Endothelial cell of umbilical vein (primary cell): Measurements from ENCODE around the gene ZNHIT2.

Source experiments
- EZH2 ChIP-seq: IDR thresholded peaks from 2 replicates; pipeline ENCODE4 v1.6.1; 2012; ENCODE audit warnings: borderline replicate concordance, low read depth, mild to moderate bottlenecking, moderate library complexity, low read length, inconsistent platforms; ENCODE audit not compliant: severe bottlenecking
- FOS ChIP-seq: IDR thresholded peaks from 2 replicates; pipeline ENCODE4 v1.6.1; 2011; ENCODE audit warnings: mild to moderate bottlenecking, low read length, moderate library complexity, borderline replicate concordance; ENCODE audit not compliant: insufficient read depth
- JUN ChIP-seq: IDR thresholded peaks from 2 replicates; pipeline ENCODE4 v1.6.1; 2011; ENCODE audit warnings: borderline replicate concordance, low read depth; ENCODE audit not compliant: insufficient read length, insufficient read depth
- MYC ChIP-seq: IDR thresholded peaks from one replicate; pipeline ENCODE4 v1.6.1; 2011; ENCODE audit warnings: mild to moderate bottlenecking, low read depth, low read length
- POLR2A ChIP-seq: IDR thresholded peaks from 2 replicates; pipeline ENCODE4 v1.6.1; 2012; ENCODE audit warnings: low read depth, mild to moderate bottlenecking, control low read depth, low read length
- POLR2AphosphoS5 ChIP-seq: IDR thresholded peaks from 2 replicates; pipeline ENCODE4 v1.6.1; 2012; ENCODE audit warnings: low read depth, mild to moderate bottlenecking, control low read depth, low read length, moderate library complexity; ENCODE audit not compliant: insufficient read depth
- TF ChIP-seq, protein P1 (sequence below), 2 donors: IDR thresholded peaks; 1 replicate in 1 of 2; 2 replicates in 1 of 2; pipeline ENCODE4 v1.5.1; 2011; ENCODE audit warnings: low read length in 2 of 2, mild to moderate bottlenecking in 2 of 2, moderate library complexity in 2 of 2, control low read depth in 1 of 2, inconsistent platforms in 1 of 2, low read depth in 1 of 2; ENCODE audit not compliant: insufficient read depth in 1 of 2; ENCODE audit errors: extremely low read depth in 1 of 2
- TF ChIP-seq, protein P2 (sequence below): IDR thresholded peaks from 2 replicates; pipeline ENCODE4 v1.6.1; 2011; ENCODE audit not compliant: insufficient read depth, insufficient read length

DNA sequence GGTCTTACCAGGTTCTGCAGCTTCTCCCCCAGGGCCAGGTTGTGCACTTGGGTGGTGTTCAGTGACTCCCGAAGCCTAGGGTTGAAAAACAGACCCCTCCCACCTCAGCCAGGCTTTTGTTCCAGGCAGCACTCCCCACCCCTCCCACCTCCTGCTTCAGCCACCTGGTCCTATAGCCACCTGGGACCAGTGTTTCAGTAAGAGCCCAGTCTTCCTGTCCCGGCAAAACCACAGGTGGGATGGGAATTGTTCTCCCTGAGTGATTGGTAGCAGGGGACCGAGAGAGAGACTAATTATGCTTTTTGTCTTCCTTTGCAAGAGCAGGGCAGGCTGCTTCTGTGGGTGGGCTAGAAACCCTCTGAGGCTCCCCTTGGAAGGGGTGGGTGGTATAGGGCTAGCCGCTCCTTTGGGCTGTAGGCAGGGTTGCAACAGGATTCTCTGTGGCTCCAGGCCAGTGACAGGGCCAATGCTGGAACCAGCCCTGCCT, 50.7 kb downstream of the ZNHIT2 start:
- TF ChIP-seq, protein P1, sequence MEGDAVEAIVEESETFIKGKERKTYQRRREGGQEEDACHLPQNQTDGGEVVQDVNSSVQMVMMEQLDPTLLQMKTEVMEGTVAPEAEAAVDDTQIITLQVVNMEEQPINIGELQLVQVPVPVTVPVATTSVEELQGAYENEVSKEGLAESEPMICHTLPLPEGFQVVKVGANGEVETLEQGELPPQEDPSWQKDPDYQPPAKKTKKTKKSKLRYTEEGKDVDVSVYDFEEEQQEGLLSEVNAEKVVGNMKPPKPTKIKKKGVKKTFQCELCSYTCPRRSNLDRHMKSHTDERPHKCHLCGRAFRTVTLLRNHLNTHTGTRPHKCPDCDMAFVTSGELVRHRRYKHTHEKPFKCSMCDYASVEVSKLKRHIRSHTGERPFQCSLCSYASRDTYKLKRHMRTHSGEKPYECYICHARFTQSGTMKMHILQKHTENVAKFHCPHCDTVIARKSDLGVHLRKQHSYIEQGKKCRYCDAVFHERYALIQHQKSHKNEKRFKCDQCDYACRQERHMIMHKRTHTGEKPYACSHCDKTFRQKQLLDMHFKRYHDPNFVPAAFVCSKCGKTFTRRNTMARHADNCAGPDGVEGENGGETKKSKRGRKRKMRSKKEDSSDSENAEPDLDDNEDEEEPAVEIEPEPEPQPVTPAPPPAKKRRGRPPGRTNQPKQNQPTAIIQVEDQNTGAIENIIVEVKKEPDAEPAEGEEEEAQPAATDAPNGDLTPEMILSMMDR (IDR thresholded peaks at IDR 0.05; ENCODE audit: extremely low read depth in 1 of 2, insufficient read depth in 1 of 2, low read depth in 1 of 2, low read length in 2 of 2) = no peak
- TF ChIP-seq POLR2AphosphoS5 = no peak
- no peak for TF ChIP-seq EZH2
- TF ChIP-seq, protein P2, sequence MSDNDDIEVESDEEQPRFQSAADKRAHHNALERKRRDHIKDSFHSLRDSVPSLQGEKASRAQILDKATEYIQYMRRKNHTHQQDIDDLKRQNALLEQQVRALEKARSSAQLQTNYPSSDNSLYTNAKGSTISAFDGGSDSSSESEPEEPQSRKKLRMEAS = no peak
- TF ChIP-seq FOS = no peak
- TF ChIP-seq POLR2A = no peak
- no peak for TF ChIP-seq MYC
- no peak for TF ChIP-seq JUN
